NCI-H2029 treated with DMSO at 0.1 percent for 48 hours (cell line): ENCODE measurements around the gene PRDX3.
"Not testable (repeated sequence)": the region's sequence is repeated elsewhere in the genome, so short reads cannot be mapped to it uniquely, and the experiment has no call there.

Experiments
- DNase-seq: peaks from one replicate; lab custom pipeline; 2025; lab: John Stamatoyannopoulos, UW

The PRDX3 gene

DNA sequence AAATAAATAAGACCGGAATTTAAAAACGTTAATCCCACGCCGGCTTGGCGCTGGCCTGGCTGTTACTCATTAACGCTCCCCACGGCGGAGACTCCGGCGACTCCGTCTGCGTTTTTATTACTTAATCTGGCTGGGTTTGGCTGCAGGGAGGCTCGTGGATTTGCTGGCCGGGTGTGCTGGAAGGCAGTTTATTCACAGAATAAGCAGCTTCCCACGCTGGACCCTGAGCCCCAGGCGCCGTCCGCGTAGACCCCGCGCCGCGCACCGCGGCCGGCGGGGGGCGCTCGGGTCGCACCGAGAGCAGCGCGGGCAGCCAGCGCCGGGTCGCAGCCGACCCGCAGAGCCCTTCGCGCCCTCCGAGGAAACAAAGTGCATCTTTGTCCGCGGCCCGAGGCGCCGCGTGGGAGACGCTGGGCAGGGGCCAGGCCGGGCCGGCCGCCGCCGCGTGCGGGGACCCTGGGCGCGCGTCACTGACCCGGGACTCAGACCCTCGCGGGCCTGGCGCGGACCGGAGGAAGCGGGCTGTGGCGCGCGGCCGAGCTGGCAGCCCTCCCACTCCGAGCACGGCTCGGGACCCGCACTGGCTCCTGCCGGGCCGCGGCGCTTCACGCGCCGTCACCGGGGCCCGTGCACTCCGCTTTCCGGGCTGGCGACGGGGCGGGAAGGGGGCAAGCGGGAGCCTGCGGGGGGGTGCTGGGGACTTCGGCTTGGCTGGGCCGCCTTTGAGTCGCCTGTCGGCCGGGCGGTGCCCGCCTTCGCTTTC lies 28.2 kb upstream of the PRDX3 start:
- no peak for DNase-seq

DNA sequence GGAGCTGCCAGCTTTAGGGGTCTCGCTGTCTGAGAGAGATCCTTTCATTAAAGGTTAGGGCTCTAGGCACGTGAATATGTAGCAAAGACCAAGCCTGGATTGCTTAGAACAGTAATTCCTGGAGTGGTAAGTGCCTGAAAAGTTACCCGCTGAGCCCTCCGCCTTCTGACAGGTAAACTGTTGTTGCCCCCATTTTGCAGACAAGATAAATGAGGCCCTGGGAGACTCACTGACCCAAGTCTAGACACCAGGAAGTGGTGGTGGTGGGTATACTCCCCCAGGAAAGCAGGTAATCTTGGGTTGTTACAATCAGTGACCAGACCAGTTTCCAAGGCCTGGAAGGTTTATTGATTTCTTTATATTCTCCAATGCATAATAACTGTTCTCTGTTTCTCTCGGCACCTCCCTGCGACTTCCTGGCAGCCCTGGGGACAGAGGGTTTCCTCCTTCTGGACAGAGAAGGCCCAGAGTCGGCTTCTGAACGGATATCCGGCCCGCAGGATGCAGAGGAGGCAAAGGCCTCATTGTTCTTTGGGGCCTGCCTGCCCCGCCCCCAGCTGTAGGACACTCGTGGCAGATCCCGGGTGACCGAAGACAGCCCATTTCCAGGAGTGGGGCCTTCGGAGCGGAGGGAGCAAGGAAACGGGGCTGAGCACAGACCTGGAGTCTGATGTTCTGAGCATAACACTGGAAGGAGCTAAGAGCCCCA lies 27.4 kb upstream of the PRDX3 start:
- DNase-seq = no peak

DNA sequence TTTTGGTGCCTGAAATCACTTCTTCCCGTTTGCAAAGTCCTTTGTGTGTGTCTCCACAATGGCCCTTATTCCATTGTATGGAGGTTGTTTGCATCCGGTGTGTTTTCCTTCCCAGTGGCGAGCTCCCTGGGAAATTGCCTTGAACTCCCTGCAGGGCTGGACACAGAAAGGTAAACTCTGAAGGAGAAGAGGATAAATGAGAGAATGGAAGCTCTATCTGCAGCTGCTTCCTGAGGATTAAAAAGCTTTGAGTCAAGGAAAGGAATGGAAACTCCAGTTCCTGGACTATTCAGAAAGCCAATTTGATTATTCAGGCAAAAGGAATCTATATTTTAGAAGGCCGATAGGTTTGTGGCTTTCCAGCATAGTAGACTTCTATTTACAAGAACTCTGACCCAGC lies 24.4 kb upstream of the PRDX3 start:
- no peak for DNase-seq

DNA sequence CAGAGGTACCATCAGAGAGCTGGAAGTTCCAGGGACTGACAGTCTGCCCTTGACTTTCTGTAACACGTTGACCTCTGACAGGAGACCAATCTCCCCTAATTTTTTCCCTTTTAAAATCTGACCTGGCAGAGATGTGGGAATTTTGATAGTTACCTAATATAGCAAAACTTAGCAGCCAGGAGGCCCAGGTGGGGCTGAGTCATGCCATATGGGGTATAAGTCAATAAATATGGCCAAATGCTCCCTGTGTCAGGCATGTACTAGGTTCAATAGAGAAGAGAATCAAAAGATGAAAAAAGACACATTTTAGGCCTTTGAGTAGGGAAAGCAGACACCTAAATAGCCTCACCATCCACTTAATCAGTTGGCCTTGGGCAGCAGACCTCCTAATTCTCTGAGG lies 22.6 kb upstream of the PRDX3 start:
- no peak for DNase-seq

DNA sequence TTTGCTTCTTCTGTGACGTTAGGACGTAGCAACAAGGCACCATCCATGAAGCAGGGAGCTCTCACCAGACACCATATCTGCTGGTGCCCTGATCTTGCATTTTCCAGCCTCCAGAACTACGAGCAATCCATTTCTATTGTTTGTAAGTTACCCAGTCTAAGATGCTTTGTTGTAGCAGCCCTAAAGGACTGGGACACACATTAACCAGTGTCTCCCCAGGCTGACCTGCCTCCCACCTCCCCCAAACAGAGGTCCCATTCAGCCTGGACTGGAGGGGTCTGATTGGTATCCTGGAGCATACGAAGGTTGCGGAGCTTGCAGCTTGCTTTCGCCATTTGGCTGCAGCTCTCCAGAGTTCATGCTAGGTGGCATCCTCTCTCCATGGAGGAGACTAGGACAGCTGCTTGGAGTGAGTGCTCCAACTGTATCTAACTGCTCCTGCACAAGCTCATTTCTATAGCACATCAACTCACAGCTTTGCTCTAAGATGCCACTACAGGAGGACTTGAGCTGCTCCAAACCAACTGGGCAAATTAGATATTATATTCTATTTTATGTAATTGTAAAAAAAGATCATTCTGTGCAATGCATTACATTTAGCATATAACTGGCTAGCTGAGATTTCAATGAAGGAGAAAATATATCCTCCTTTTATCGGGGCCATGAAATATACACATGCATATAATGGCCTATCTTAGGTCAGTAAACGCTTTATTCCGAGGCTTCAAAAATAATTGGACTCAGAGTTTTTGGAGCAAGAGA lies 20.8 kb upstream of the PRDX3 start:
- DNase-seq = no peak

DNA sequence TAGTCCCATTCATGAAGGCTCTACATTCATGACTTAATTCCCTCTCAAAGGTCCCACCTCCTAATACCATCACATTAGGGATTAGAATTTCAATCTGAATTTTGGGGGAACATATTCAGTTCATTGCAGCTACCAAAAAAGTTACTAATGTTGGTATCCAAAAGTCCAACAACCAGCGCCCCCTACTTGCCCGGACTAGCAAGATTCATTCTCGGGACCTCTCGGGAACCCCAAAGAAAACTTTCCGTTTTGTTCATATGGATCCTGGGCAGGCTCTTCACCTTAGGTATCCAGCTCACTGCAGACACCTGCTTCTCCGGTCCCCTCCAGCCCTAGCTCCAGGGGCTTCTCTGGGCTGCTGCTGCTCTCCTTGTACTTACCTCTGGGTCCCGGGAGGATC lies 19.8 kb upstream of the PRDX3 start:
- DNase-seq = no peak

DNA sequence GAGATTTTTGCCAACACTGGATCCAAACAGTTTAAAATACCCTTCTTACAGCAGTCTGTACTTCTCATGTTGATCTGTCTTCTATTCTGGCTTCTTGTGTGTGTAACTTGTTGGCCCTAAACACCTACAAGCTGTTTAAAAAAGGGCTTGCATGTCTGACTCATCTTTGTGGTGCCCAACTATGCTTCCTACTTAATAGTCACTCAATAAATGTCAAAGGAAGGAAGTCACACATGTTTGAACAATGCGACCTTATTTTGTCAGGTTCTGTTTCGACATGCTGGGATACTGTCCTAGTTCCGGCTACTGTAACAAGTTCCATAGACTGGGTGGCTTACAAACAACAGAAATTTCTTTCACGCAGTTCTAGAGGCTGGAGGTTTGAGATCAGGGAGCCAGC lies 19.3 kb upstream of the PRDX3 start:
- no peak for DNase-seq

DNA sequence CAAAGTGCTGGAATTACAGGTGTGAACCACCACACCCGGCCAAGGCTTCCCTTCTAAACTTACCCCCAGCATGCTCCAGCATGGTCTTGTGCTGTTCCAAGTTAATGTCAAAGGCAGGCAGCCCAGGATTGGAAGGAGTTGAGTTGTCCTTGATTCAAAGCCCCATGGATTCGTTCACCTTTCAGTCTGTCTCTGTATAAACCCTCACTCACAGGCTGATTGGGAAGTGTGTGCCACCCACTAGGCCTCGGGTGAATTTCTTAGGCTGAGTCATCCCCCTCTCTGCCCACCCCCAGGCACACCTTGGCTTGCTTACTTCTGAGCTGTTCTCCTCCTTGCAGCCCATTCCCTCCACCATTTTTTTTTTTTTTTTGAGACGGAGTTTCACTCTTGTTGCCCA lies 13.3 kb upstream of the PRDX3 start:
- DNase-seq = no peak

DNA sequence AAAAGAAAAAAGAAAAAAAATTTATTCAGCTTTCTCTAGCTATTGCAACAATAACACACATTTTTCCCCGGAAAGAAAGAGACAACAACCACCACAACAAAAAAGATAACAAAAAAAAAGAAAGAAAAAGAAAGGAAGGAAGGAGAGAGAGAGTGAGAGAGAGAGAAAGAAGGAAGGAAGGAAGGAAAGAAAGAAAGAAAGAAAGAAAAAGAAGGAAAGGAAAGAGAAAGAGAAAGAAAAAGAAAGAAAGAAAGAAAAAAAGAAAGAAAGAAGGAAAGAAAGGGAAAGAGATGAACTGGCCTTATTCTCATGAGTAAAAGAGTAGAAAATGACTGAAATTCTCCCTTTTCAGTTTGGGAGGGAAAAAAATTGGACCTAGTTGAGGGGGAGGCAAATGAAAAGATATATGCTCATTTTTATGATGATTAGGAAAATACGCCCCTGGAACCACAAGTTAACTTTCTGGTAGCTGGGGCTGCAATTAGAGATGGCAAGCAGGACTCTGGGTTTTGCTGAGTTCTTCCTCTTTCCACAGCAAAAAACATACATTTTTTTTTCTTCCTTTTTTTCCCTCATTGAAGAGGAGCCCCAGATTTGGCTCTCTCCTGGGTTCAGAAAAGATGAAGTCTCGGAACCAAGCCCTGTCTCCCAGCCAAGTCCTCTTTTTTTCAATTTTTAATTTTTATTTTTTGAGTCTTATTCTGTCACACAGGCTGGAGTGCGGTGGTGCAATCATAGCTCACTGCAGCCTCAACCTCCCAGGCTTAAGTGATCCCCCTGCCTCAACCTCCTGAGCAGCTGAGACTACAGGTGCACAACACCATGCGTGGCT lies 12.6 kb upstream of the PRDX3 start:
- no peak for DNase-seq

DNA sequence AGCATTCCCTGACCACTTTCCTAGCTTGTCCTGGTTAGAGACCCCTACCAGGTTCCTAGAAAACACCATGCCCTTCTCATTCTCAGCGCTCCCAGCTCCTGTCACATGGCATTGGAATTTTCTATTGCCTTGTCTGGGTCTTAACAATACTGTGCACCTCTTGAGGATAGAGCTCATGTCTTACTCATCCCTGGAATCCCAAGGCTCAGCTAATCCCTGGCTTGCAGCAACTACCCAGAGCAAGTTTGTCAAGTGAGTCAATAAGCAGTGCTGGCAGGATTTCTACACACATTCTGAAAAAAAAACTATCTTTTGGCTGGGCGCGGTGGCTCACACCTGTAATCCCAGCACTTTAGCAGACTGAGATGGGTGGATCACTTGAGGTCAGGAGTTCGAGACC lies 11.7 kb upstream of the PRDX3 start:
- DNase-seq = no peak

DNA sequence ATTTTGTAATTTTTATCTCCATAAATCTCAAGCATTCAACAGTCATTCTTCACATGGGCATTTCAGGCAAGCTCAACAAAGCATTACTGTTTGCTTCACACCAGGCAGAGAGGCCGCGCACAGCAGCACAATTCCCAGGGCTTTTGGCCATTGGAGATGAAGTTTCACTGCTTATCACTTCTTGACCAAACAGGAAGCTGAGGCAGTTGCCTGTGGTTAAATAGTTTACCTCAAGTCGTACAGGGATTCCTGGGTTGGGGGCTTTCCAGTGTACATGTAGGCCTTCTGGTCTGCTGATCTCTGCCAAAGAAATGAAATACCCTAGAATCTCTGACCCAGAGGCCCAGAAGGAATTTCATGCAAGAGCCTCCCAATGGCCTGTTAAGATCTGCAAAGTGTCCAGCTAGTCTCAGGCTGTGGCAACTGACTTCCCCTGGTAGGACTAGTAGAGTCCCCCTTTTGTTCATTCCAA lies 11.2 kb upstream of the PRDX3 start:
- no peak for DNase-seq

DNA sequence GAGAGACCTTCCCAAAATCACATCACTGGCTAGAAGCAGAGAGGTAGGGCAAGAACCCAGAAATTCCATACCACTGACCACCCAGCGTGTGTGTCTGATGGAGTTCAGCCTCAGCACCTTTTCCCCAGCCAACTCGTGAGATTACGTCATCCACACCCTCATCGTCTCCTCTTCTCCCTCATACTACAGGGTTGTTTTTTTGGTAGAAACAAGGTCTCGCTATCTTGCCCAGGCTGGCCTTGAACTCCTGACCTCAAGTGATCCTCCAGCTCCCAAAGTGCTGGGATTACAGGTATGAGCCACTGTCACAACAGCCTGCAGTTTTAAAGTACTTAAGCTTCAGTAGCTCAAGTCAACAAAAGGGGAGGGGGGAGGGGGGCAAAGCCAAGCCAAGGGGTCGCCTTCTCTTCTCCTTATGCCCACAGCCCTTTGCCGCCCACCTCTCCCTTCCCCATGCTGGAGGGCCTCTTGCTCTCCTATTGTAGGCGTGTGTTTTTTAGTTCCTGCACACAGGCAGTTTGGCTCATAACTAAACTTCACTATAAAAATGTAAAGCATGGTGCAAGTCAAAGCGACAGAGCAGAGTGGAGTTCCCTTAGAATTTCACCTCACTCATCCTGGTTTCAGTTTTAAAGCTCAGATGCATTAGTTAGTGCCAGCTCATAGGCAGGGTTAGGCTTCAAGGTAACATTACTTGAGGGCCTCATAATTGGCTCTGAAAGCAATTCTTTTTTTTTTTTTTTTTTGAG lies 5.2 kb upstream of the PRDX3 start:
- no peak for DNase-seq

DNA sequence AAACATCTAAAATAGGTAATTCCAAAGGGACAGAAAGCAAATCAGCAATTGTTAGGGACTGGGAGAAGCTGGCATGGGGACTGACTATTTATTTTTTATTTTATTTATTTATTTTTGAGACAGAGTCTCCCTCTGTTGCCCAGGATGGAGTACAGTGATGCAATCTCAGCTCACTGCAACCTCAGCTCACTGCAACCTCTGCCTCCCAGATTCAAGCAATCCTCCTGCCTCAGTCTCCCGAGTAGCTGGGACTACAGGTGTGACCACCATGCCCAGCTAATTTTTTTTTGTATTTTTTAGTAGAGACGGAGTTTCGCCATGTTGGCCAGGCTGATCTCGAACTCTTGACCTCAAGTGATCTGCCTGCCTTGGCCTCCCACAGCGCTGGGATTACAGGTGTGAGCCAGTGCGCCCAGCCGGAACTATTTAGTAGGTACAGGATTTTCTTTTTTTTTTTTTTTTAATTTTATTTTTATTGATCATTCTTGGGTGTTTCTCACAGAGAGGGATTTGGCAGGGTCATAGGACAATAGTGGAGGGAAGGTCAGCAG lies 2.3 kb upstream of the PRDX3 start:
- DNase-seq = not testable (repeated sequence)

DNA sequence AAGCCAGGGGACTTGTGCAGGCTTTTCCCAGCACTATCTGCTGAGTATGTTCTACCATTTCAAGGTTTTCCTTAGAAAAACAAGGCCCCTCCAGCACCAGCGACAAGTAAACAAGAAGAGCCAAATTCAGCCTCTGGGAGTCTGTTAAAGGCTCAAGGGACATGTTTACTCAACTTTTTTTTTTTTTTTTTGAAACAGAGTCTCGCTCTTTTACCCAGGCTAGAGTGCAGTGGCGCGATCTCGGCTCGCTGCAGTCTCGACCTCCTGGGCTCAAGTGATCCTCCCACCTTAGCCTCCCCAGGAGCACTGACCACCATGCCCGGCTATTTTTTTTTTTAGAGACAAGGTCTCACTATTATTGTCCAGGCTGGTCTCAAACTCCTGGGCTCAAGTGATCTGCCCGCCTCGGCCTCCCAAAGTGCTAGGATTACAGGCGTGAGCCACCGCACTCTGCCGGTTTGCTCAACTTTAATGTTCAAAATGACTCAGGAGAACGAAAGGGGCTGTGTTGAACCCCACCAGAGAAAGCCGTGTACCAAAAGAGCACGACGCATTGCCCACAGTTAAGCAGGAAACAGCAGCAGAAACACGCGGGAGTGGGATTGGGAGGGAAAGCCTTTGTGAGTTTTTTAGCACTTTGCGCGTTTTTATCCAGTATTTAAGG lies 772 bp downstream of the PRDX3 start:
- DNase-seq = no peak

DNA sequence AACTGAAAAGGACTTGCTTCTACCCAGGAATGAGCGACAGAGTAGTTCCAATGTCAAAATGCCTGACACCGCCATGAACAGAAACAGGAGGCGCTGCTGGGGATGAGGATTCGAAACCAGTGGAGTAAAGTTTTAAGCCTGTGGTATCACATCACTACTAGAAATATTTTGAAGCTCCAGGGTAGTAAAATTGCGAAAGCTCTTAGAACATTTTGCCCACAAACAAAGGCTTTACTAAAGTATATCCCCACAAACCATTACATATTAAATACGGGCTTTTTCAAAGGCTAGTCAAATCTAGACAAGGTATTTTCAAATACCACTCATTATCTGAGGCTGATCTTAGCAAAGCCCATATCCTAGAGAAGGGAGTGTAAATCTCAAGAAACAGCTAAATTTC lies 2.4 kb downstream of the PRDX3 start:
- no peak for DNase-seq

DNA sequence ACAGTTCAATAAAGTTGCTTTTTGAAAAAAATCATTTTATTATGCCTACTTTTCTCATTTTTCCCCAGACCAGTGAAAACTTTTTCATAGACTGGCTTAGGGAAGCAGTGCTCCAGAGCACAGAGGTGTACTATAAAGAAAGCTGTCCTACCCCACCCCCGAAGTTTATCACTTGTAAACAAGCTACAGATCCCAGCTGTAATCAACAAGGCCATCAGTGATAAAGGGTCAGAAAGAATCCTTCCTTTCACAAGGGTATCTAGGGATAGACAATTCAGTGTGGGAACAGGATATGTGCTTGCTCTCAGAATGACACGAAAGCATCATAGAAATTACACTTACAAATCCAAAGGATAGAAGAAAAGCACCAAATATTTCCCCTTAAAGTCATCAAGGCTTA lies 4.5 kb downstream of the PRDX3 start:
- DNase-seq = no peak

DNA sequence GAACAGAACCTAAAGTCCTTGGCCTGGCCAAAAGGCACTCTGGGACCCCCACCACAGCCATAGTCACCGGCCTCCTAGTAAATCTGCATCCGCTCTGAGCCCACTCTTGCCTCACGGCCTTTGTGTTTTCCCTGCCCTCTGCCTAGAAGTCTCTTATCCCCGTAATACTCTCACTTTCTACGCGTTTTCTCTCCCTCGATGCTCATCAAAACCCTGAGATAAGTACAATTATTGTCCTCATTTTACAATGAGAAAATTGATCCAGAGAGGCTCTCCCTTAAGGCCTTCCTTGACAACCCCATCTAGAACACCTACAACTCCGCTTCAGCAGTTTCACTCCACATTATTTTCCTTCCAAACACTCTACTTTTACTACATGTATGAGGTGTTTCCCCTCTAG lies 11.6 kb downstream of the PRDX3 start:
- no peak for DNase-seq

DNA sequence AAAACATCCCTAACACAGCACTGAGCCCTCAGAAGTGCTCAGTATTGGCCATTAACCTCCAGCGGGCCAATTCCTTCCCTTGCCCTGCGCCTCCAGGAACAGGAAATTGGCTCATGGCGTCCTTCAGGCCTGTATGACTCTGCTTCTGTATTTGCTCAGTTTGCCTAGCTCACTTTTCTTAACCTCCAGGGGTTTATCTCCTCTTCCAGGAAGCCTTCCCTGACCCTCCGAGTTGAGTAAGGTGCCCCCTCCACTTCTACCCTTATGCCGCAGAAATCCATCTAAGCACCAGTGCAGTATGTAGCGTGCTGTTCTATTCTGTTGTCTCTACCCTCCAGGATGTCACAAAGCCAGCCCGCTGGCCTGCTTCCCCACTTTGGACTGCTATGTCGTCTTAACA lies 12.0 kb downstream of the PRDX3 start:
- DNase-seq = no peak

DNA sequence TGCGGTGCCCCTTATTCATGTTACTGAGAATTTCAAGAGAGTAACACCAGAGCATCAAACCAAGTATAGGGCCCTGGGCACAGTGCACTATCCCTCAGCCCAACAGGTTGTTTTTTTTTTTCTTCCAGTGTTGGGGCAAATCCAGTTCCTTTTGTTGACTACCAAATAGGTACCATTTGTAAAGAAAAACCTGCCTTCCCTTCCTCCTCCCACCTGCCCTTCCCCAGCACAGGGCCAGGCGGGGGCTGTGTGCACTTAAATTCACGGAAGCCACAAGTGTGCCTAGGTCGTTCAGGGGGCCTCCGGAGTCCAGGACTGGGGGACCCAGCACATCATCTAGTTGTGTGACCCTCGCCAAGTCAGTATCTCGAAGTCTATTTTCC lies 12.5 kb downstream of the PRDX3 start:
- no peak for DNase-seq
